ENCODE data around the gene ARHGEF25. TPM values are rescaled to one million over a fixed set of nuclear protein-coding genes. Genes with fewer than 3 reads are reported as not detected.
"Not testable (repeated sequence)": the region's sequence is repeated elsewhere in the genome, so short reads cannot be mapped to it uniquely, and the experiment has no call there.

ARHGEF25 gene
- total RNA-seq, 3 donors from 2014 or later (not counting 1 experiment from before 2014, with no cell fraction given): 3.1 to 6.5 (median 5.1) TPM

GRCh38 chr12:57661376-57661775 is 50.1 kb downstream of the ARHGEF25 start:
- Mint-ChIP-seq H3K27me3 (ENCODE audit: low read depth in 2 of 2) (peaks cover 6 to 25% of the 10 kb centered on the region in 2 donors), H3K36me3 (no peaks in the 10 kb centered on the region), H3K9me3 (no peaks in the 10 kb centered on the region), H3K4me3 (no peak overlapping the region), H3K27ac (no peak overlapping the region), H3K4me1 (no peaks in the 10 kb centered on the region)
- Histone ChIP-seq H3K4me1 (ENCODE audit: control insufficient read depth, insufficient read depth, low read length) (no peaks in the 10 kb centered on the region), H3K27ac (ENCODE audit: low read length) (no peak overlapping the region), H3K27me3 (ENCODE audit: control insufficient read depth, insufficient read depth, low read length) (no peaks in the 10 kb centered on the region), H3K36me3 (ENCODE audit: control insufficient read depth, insufficient read depth, low read length) (no peaks in the 10 kb centered on the region), H3K9me3 (ENCODE audit: control insufficient read depth, insufficient read depth, low read length) (no peaks in the 10 kb centered on the region), H3K4me3 (ENCODE audit: low read length) (no peak overlapping the region)
- no peak for TF ChIP-seq CTCF (IDR thresholded peaks at IDR 0.05)
- intact Hi-C loops (cut with micrococcal nuclease): no loop called here
- ATAC-seq: no peak
- 88% methylated on average over 3 of the region's 4 CpGs for WGBS (ENCODE audit: insufficient coverage)
- DNase-seq: no peak

GRCh38 chr12:57665066-57665820 is 54.0 kb downstream of the ARHGEF25 start:
- ATAC-seq; H3K4me3 Mint-ChIP-seq; H3K9me3 Mint-ChIP-seq; H3K36me3 ChIP-seq (ENCODE audit: control insufficient read depth, insufficient read depth, low read length); H3K4me1 ChIP-seq (ENCODE audit: control insufficient read depth, insufficient read depth, low read length); H3K27ac Mint-ChIP-seq; DNase-seq; H3K27me3 Mint-ChIP-seq (ENCODE audit: low read depth in 2 of 2); H3K36me3 Mint-ChIP-seq; H3K4me3 ChIP-seq (ENCODE audit: low read length); H3K9me3 ChIP-seq (ENCODE audit: control insufficient read depth, insufficient read depth, low read length); H3K4me1 Mint-ChIP-seq; H3K27me3 ChIP-seq (ENCODE audit: control insufficient read depth, insufficient read depth, low read length); H3K27ac ChIP-seq (ENCODE audit: low read length); intact Hi-C loops (cut with micrococcal nuclease): not testable (repeated sequence)
- WGBS (ENCODE audit: insufficient coverage): 87% methylated on average over 34 of the region's 34 CpGs

Other genes starting within 250 kb of the ARHGEF25 start
- 100 to 1,000 TPM; 110 to 124 (median 123) TPM for gene R3HDM2, start 180.4 kb upstream of the ARHGEF25 start, total RNA-seq
- gene INHBC, start 176.7 kb upstream of the ARHGEF25 start, total RNA-seq: under 1 TPM; 0.18 to 0.35 (median 0.31) TPM
- gene INHBE, start 156.1 kb upstream of the ARHGEF25 start, total RNA-seq: not detected
- 1 to 10 TPM in 1 of 3 donors, under 1 TPM in 2; 0.50 to 1.4 (median 0.99) TPM for gene GLI1, start 151.7 kb upstream of the ARHGEF25 start, total RNA-seq
- 1,000 to 10,000 TPM in 2 of 3 donors, 100 to 1,000 TPM in 1; 558 to 1,091 (median 1,015) TPM for gene ARHGAP9, start 131.6 kb upstream of the ARHGEF25 start, total RNA-seq
- gene MARS1, start 123.4 kb upstream of the ARHGEF25 start, total RNA-seq: 100 to 1,000 TPM; 200 to 237 (median 218) TPM
- gene DDIT3, start 90.9 kb upstream of the ARHGEF25 start, total RNA-seq: 100 to 1,000 TPM; 117 to 318 (median 182) TPM
- 100 to 1,000 TPM; 130 to 142 (median 139) TPM for gene MBD6, start 88.6 kb upstream of the ARHGEF25 start, total RNA-seq
- gene DCTN2, start 64.2 kb upstream of the ARHGEF25 start, total RNA-seq: 10 to 100 TPM; 65.5 to 76.5 (median 71.8) TPM
- gene KIF5A, start 61.4 kb upstream of the ARHGEF25 start, total RNA-seq: under 1 TPM; 0.09 to 0.40 (median 0.16) TPM
- gene PIP4K2C, start 20.2 kb upstream of the ARHGEF25 start, total RNA-seq: 10 to 100 TPM; 41.0 to 62.9 (median 52.0) TPM
- gene DTX3, start 6.6 kb upstream of the ARHGEF25 start, total RNA-seq: 10 to 100 TPM; 65.1 to 81.1 (median 77.0) TPM
- under 1 TPM; 0.38 to 0.59 (median 0.48) TPM for gene B4GALNT1, start 21.8 kb downstream of the ARHGEF25 start, total RNA-seq
- gene OS9, start 82.7 kb downstream of the ARHGEF25 start, total RNA-seq: 100 to 1,000 TPM; 185 to 221 (median 198) TPM
- 10 to 100 TPM; 54.1 to 63.5 (median 54.8) TPM for gene AGAP2, start 127.3 kb downstream of the ARHGEF25 start, total RNA-seq
- 10 to 100 TPM; 18.3 to 27.0 (median 23.5) TPM for gene TSPAN31, start 133.6 kb downstream of the ARHGEF25 start, total RNA-seq
- 10 to 100 TPM; 30.7 to 39.5 (median 37.7) TPM for gene CDK4, start 140.9 kb downstream of the ARHGEF25 start, total RNA-seq
- gene MARCHF9, start 143.7 kb downstream of the ARHGEF25 start, total RNA-seq: 10 to 100 TPM; 25.4 to 28.4 (median 26.0) TPM
- gene CYP27B1, start 155.6 kb downstream of the ARHGEF25 start, total RNA-seq: 1 to 10 TPM; 1.1 to 1.7 (median 1.6) TPM
- gene METTL1, start 160.7 kb downstream of the ARHGEF25 start, total RNA-seq: 10 to 100 TPM in 1 of 3 donors, 1 to 10 TPM in 2; 8.0 to 12.5 (median 8.8) TPM
- gene EEF1AKMT3, start 161.2 kb downstream of the ARHGEF25 start, total RNA-seq: 1 to 10 TPM; 1.3 to 2.6 (median 2.2) TPM
- gene TSFM, start 171.4 kb downstream of the ARHGEF25 start, total RNA-seq: 10 to 100 TPM; 17.6 to 19.7 (median 17.7) TPM
- gene AVIL, start 207.3 kb downstream of the ARHGEF25 start, total RNA-seq: 1 to 10 TPM in 2 of 3 donors, under 1 TPM in 1; 0.45 to 2.2 (median 1.3) TPM
- gene CTDSP2, start 235.3 kb downstream of the ARHGEF25 start, total RNA-seq: 100 to 1,000 TPM in 2 of 3 donors, 10 to 100 TPM in 1; 93.8 to 135 (median 123) TPM

All from natural killer cell (primary cell).